C4-2B (cell line): ENCODE measurements around the gene ZFAND6.

Experiments used
- CTCF ChIP-seq: fragments of 450-650 bp; conservative IDR thresholded peaks from 2 replicates; pipeline ENCODE4 v1.5.1; 2017; ENCODE audit warnings: mild to moderate bottlenecking
- ZFX ChIP-seq: fragments of 450-650 bp; IDR thresholded peaks from 2 replicates; pipeline ENCODE4 v1.6.1; 2017

- TF ChIP-seq CTCF, result no peak
- no peak for TF ChIP-seq ZFX
Measured at GRCh38 chr15:80120636-80121035, 61.2 kb downstream of the ZFAND6 start.
